CD4-positive, alpha-beta T cell treated with Interleukin-4 for 4 hours (primary cell): Measurements from ENCODE around the gene RUBCN.
"Not testable (repeated sequence)": the region's sequence is repeated elsewhere in the genome, so short reads cannot be mapped to it uniquely, and the experiment has no call there.

Experiments
- DNase-seq: peaks from one replicate; pipeline ENCODE4 v3.0.0-alpha.2; 2020

The RUBCN gene

GRCh38 chr3:197656129-197656528, 80.6 kb downstream of the RUBCN start:
- not testable (repeated sequence) for DNase-seq

- not testable (repeated sequence) for DNase-seq
These were observed 81.7 kb downstream of the RUBCN start for GRCh38 chr3:197654998-197655330.

- DNase-seq: peak; percentile 24
These were observed 82.4 kb downstream of the RUBCN start for GRCh38 chr3:197654090-197654997.

GRCh38 chr3:197652860-197653259, 83.8 kb downstream of the RUBCN start:
- not testable (repeated sequence) for DNase-seq

GRCh38 chr3:197647649-197648048, 89.1 kb downstream of the RUBCN start:
- DNase-seq: not testable (repeated sequence)

GRCh38 chr3:197647191-197647590, 89.5 kb downstream of the RUBCN start:
- DNase-seq: not testable (repeated sequence)

GRCh38 chr3:197646294-197646693, 90.4 kb downstream of the RUBCN start:
- DNase-seq: not testable (repeated sequence)

GRCh38 chr3:197637556-197637955, 99.1 kb downstream of the RUBCN start:
- DNase-seq: not testable (repeated sequence)

GRCh38 chr3:197631989-197632388, 104.7 kb downstream of the RUBCN start:
- DNase-seq: not testable (repeated sequence)

GRCh38 chr3:197630766-197631165, 105.9 kb downstream of the RUBCN start:
- not testable (repeated sequence) for DNase-seq

GRCh38 chr3:197629286-197629685, 107.4 kb downstream of the RUBCN start:
- DNase-seq: not testable (repeated sequence)

GRCh38 chr3:197627772-197628523, 108.8 kb downstream of the RUBCN start:
- DNase-seq: peak; percentile 83

GRCh38 chr3:197627158-197627771, 109.4 kb downstream of the RUBCN start:
- DNase-seq: not testable (repeated sequence)

- not testable (repeated sequence) for DNase-seq
These were observed 110.1 kb downstream of the RUBCN start for GRCh38 chr3:197626404-197627157.

- not testable (repeated sequence) for DNase-seq
These were observed 115.2 kb downstream of the RUBCN start for GRCh38 chr3:197621478-197621877.
